ENCODE results near the gene ACTN3. TPM values are rescaled to one million over a fixed set of nuclear protein-coding genes. Genes with fewer than 3 reads are reported as not detected.
A peak's percentile ranks its signal among the peaks of the same experiment; 100 is the strongest.
"Not testable (repeated sequence)": the region's sequence is repeated elsewhere in the genome, so short reads cannot be mapped to it uniquely, and the experiment has no call there.

Gene ACTN3
- total and polyA plus RNA-seq, 2 experiments from 2014 or later = 0.58 TPM; not detected in 1

DNA sequence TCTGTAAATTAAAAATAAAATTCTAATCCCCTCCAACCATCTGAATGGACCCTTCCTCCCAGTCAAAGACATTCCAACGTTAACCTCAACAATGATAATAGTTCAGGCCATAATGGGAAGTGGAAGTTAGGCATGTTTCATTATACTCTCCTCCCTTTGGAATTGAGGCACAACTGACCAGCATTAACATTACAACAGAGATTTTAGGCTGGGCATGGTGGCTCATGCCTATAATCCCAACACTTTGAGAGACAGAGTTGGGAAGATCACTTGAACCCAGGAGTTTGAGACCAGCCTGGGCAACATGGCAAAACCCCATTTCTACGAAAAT is 24.1 kb downstream of the ACTN3 start:
- Histone ChIP-seq H3K36me3 (replicated peaks; ENCODE audit: insufficient read depth, low read depth) (no peaks in the 10 kb centered on the region), H4K20me1 (ENCODE audit: insufficient read depth, poor library complexity, severe bottlenecking) (no peaks in the 10 kb centered on the region), H3K4me1 (ENCODE audit: insufficient read depth) (no peaks in the 10 kb centered on the region), H3K9me2 (replicated peaks; ENCODE audit: insufficient read depth) (no peaks in the 10 kb centered on the region), H3K27me3 (no peaks in the 10 kb centered on the region), H3K4me2 (no peak overlapping the region), H2AFZ (no peak overlapping the region), H3K9me3 (ENCODE audit: low read depth) (no peaks in the 10 kb centered on the region), H3K79me2 (no peaks in the 10 kb centered on the region), H3K27ac (no peak overlapping the region), H3K4me3 (no peak overlapping the region)
- DNase-seq (ENCODE audit: low spot score) = no peak
- WGBS (ENCODE audit: low lambda C conversion rate, missing lambda C conversion rate) = 76% methylated on average over 2 of the region's 2 CpGs
- TF ChIP-seq, protein P1, sequence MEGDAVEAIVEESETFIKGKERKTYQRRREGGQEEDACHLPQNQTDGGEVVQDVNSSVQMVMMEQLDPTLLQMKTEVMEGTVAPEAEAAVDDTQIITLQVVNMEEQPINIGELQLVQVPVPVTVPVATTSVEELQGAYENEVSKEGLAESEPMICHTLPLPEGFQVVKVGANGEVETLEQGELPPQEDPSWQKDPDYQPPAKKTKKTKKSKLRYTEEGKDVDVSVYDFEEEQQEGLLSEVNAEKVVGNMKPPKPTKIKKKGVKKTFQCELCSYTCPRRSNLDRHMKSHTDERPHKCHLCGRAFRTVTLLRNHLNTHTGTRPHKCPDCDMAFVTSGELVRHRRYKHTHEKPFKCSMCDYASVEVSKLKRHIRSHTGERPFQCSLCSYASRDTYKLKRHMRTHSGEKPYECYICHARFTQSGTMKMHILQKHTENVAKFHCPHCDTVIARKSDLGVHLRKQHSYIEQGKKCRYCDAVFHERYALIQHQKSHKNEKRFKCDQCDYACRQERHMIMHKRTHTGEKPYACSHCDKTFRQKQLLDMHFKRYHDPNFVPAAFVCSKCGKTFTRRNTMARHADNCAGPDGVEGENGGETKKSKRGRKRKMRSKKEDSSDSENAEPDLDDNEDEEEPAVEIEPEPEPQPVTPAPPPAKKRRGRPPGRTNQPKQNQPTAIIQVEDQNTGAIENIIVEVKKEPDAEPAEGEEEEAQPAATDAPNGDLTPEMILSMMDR (IDR thresholded peaks at IDR 0.05; ENCODE audit: poor library complexity) = no peak
- TF ChIP-seq EZH2 (IDR thresholded peaks at IDR 0.05; ENCODE audit: borderline replicate concordance) (no peak), EZH2phosphoT487 (IDR thresholded peaks at IDR 0.05; ENCODE audit: low read depth, severe bottlenecking, unreplicated experiment) (no peak)

DNA sequence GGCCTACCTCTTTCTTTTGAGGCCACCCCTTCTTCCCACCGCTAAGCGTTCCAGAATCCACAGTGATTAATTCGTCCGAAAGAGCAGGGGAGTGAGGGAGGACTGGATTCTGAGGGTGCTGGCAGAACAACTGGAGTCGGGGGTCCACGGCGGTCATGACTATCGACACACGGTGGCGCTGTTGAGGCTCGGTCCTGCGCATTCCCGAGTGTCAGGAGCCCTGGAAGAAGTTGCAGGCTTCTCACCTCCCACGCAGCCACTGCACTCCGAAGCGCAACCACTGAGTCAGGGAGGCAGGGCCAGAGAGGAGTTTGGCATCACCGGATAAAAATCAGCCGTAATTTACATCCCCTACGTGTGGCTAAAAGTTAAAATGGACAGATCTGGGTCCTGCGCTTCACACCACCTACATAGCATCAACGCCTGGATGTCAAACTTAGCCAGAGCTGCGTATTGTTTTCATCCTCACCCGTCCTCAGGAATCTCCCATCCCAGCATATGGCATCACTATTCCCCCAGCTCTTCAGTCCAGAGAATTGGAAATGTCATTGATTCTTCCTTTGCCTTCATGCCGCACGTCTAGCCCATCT is 32.4 kb downstream of the ACTN3 start:
- Histone ChIP-seq H3K4me3 (no peak overlapping the region), H3K4me1 (ENCODE audit: insufficient read depth) (no peaks in the 10 kb centered on the region), H3K27me3 (no peaks in the 10 kb centered on the region), H3K79me2 (no peaks in the 10 kb centered on the region), H3K4me2 (no peak overlapping the region), H3K9me2 (replicated peaks; ENCODE audit: insufficient read depth) (no peaks in the 10 kb centered on the region), H3K9me3 (ENCODE audit: low read depth) (no peaks in the 10 kb centered on the region), H4K20me1 (ENCODE audit: insufficient read depth, poor library complexity, severe bottlenecking) (no peaks in the 10 kb centered on the region), H3K36me3 (replicated peaks; ENCODE audit: insufficient read depth, low read depth) (no peaks in the 10 kb centered on the region), H2AFZ (no peak overlapping the region), H3K27ac (no peak overlapping the region)
- WGBS (ENCODE audit: low lambda C conversion rate, missing lambda C conversion rate) = 28% methylated on average over 25 of the region's 25 CpGs
- peak; percentile 85 for DNase-seq (ENCODE audit: low spot score)
- no peak for TF ChIP-seq EZH2 (IDR thresholded peaks at IDR 0.05; ENCODE audit: borderline replicate concordance)
- TF ChIP-seq, protein P1 (IDR thresholded peaks at IDR 0.05; ENCODE audit: poor library complexity) = peak; percentile 71

DNA sequence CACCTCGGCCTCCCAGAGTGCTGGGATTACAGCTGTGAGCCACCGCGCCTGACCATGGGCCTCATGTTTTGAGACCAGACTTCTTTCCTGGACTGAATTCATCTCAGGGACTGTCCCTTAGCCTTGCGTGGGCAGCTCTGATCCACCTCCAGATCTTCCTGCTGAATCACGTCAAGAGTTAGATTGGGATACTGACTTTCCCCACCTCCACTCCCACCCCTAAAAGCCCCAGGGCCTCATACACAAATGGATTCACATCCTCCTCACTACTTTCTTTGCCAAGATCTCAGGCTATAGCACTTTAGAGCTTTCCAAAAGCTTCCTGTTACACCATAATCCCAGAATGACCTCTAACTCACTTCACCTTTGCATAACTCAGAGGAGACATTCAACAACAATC is 34.1 kb downstream of the ACTN3 start:
- H3K4me3 ChIP-seq = no peak overlapping the region
- no peak overlapping the region for H3K27ac ChIP-seq
- H3K9me2 ChIP-seq (replicated peaks; ENCODE audit: insufficient read depth) = no peaks in the 10 kb centered on the region
- no peaks in the 10 kb centered on the region for H3K4me1 ChIP-seq (ENCODE audit: insufficient read depth)
- H3K9me3 ChIP-seq (ENCODE audit: low read depth) = no peaks in the 10 kb centered on the region
- DNase-seq (ENCODE audit: low spot score) = no peak
- no peak overlapping the region for H3K4me2 ChIP-seq
- TF ChIP-seq, protein P1 (IDR thresholded peaks at IDR 0.05; ENCODE audit: poor library complexity) = no peak
- TF ChIP-seq EZH2phosphoT487 (IDR thresholded peaks at IDR 0.05; ENCODE audit: low read depth, severe bottlenecking, unreplicated experiment) (no peak), EZH2 (IDR thresholded peaks at IDR 0.05; ENCODE audit: borderline replicate concordance) (no peak)
- H3K36me3 ChIP-seq (replicated peaks; ENCODE audit: insufficient read depth, low read depth) = no peaks in the 10 kb centered on the region
- H2AFZ ChIP-seq = no peak overlapping the region
- 85% methylated on average over 5 of the region's 5 CpGs for WGBS (ENCODE audit: low lambda C conversion rate, missing lambda C conversion rate)
- H3K27me3 ChIP-seq = no peaks in the 10 kb centered on the region
- no peaks in the 10 kb centered on the region for H4K20me1 ChIP-seq (ENCODE audit: insufficient read depth, poor library complexity, severe bottlenecking)
- H3K79me2 ChIP-seq = no peaks in the 10 kb centered on the region

DNA sequence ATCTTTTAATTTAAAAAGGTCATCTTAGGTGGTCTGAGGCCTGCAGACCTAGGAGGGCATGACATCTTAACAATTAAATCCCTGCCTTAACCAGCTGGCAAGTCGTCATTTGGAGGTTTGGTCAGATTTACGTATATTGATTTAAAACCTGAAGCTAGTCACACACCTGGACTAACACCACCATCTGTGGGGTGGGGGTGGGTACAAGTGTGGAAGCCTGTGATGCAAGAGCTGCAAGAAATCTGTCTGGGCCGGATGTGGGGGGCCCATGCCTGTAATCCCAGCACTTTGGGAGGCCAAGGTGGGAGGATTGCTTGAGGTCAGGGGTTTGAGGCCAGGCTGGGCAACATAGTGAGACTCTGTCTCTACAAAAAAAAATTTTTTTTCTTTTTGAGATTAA is 34.6 kb downstream of the ACTN3 start:
- Histone ChIP-seq H3K4me1 (ENCODE audit: insufficient read depth) (no peaks in the 10 kb centered on the region), H3K9me2 (replicated peaks; ENCODE audit: insufficient read depth) (no peaks in the 10 kb centered on the region), H3K9me3 (ENCODE audit: low read depth) (no peaks in the 10 kb centered on the region), H3K79me2 (no peaks in the 10 kb centered on the region), H4K20me1 (ENCODE audit: insufficient read depth, poor library complexity, severe bottlenecking) (no peaks in the 10 kb centered on the region), H3K27me3 (no peaks in the 10 kb centered on the region), H3K4me2 (no peak overlapping the region), H3K4me3 (no peak overlapping the region), H2AFZ (no peak overlapping the region), H3K27ac (no peak overlapping the region), H3K36me3 (replicated peaks; ENCODE audit: insufficient read depth, low read depth) (no peaks in the 10 kb centered on the region)
- WGBS (ENCODE audit: low lambda C conversion rate, missing lambda C conversion rate) = 81% methylated on average over 3 of the region's 3 CpGs
- no peak for DNase-seq (ENCODE audit: low spot score)
- TF ChIP-seq EZH2 (IDR thresholded peaks at IDR 0.05; ENCODE audit: borderline replicate concordance) (no peak), EZH2phosphoT487 (IDR thresholded peaks at IDR 0.05; ENCODE audit: low read depth, severe bottlenecking, unreplicated experiment) (no peak)

DNA sequence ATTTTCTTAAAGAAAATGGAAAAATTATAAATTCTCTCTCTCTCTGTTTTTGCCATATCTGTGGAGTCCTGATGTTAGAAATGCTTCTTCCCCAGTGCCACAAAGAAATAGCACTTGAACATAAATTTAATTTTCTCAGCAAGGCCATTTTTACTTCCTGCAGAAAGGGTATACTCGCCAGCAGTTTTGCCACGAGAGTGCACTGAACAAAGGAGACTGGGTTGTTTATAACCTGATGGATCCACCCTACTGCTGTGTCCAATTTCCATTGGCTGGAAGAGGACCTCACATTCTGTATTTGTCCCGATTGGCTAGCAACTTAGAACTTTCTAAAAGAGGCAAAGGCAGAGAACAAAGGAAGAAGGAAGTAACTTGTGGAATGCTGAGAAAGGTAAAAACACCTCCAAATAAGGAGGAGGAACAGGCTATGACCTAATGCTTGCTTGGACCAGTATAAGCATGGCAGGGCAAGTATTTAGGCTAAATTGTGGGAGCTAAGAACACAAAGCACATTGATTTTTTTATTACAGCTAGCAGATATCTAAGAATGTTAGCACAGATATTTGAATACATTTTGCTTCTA is 36.0 kb downstream of the ACTN3 start:
- not testable (repeated sequence) for H3K79me2 ChIP-seq; H2AFZ ChIP-seq; H3K9me3 ChIP-seq (ENCODE audit: low read depth); H3K36me3 ChIP-seq (replicated peaks; ENCODE audit: insufficient read depth, low read depth); H3K27me3 ChIP-seq; H3K4me1 ChIP-seq (ENCODE audit: insufficient read depth); DNase-seq (ENCODE audit: low spot score); H3K9me2 ChIP-seq (replicated peaks; ENCODE audit: insufficient read depth); H3K4me3 ChIP-seq; H3K4me2 ChIP-seq; H4K20me1 ChIP-seq (ENCODE audit: insufficient read depth, poor library complexity, severe bottlenecking)
- WGBS (ENCODE audit: low lambda C conversion rate, missing lambda C conversion rate) = 37% methylated on average over 3 of the region's 3 CpGs
- H3K27ac ChIP-seq = peak overlapping the region; percentile 61

DNA sequence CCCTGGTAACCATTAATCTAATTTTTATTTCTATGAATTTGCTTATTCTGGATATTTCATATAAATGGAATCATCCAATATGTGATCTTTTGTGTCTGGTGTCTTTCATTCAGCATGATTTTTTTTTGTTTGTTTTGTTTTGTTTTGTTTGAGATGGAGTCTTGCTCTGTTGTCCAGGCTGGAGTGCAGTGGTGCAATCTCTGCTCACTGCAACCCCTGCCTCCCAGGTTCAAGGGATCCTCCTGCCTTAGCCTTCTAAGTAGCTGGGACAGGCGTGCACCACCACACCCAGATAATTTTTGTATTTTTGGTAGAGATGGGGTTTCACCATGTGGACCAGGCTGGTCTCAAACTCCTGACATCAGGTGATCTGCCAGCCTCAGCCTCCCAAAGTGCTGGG is 38.7 kb downstream of the ACTN3 start:
- not testable (repeated sequence) for H3K27me3 ChIP-seq; H3K4me1 ChIP-seq (ENCODE audit: insufficient read depth); H3K4me2 ChIP-seq; H3K9me3 ChIP-seq (ENCODE audit: low read depth); DNase-seq (ENCODE audit: low spot score); H4K20me1 ChIP-seq (ENCODE audit: insufficient read depth, poor library complexity, severe bottlenecking); H2AFZ ChIP-seq; H3K4me3 ChIP-seq; H3K36me3 ChIP-seq (replicated peaks; ENCODE audit: insufficient read depth, low read depth); H3K27ac ChIP-seq; H3K79me2 ChIP-seq; H3K9me2 ChIP-seq (replicated peaks; ENCODE audit: insufficient read depth)
- whole genome bisulfite sequencing (ENCODE audit: low lambda C conversion rate, missing lambda C conversion rate) = 100% methylated on average over 1 of the region's 1 CpG

Measured in hepatocyte (in vitro differentiated cells).